SJCRH30 (cell line): ENCODE results near the gene ADGRA1. TPM values are rescaled to one million over a fixed set of nuclear protein-coding genes. Genes with fewer than 3 reads are reported as not detected.

Experiments used
- DNase-seq, 2 experiments: peaks; one replicate each; pipeline ENCODE4 v3.0.0-alpha.2; 2015 to 2020
- H3K27ac ChIP-seq: fragments of 250-450 bp; sonication (Bioruptor Pico); 2 replicates; pipeline ENCODE4 v1.5.1; 2020; ENCODE audit warnings: mild to moderate bottlenecking, moderate library complexity
- H3K27me3 ChIP-seq: fragments of 250-450 bp; sonication (Bioruptor Pico); 2 replicates; pipeline ENCODE4 v1.5.1; 2020; ENCODE audit warnings: mild to moderate bottlenecking, moderate library complexity
- H3K36me3 ChIP-seq: fragments of 250-450 bp; sonication (Bioruptor Pico); 2 replicates; pipeline ENCODE4 v1.5.1; 2020; ENCODE audit warnings: mild to moderate bottlenecking, moderate library complexity
- H3K4me1 ChIP-seq: fragments of 250-450 bp; sonication (Bioruptor Pico); 2 replicates; pipeline ENCODE4 v1.5.1; 2020; ENCODE audit warnings: mild to moderate bottlenecking, moderate library complexity
- H3K4me3 ChIP-seq: fragments of 250-450 bp; sonication (Bioruptor Pico); 2 replicates; pipeline ENCODE4 v1.5.1; 2020; ENCODE audit warnings: mild to moderate bottlenecking, moderate library complexity
- H3K9me3 ChIP-seq: fragments of 250-450 bp; sonication (Bioruptor Pico); replicated peaks from 2 replicates; pipeline ENCODE4 v1.5.1; 2020; ENCODE audit warnings: mild to moderate bottlenecking, moderate library complexity
- total RNA-seq: library from RNA; depleted of rRNA; stranded (reverse); fragments of >200 nt; shearing (Covaris generic); gene quantifications from 2 replicates; pipeline ENCODE4 v1.2.3, GENCODE V29; 2014

ADGRA1 gene
- total RNA-seq, 1 experiment from 2014 or later: 1.0 TPM

GRCh38 chr10:133079836-133080682 lies 7.7 kb upstream of the ADGRA1 start:
- H3K4me1 ChIP-seq: no peaks in the 10 kb centered on the region
- H3K9me3 ChIP-seq: no peaks in the 10 kb centered on the region
- H3K4me3 ChIP-seq: no peak overlapping the region
- no peaks in the 10 kb centered on the region for H3K36me3 ChIP-seq
- H3K27ac ChIP-seq: no peak overlapping the region
- H3K27me3 ChIP-seq: no peaks in the 10 kb centered on the region
- DNase-seq: peak; percentile 16 to 20

GRCh38 chr10:133080683-133081040 lies 7.1 kb upstream of the ADGRA1 start:
- H3K36me3 ChIP-seq: no peaks in the 10 kb centered on the region
- no peaks in the 10 kb centered on the region for H3K9me3 ChIP-seq
- no peaks in the 10 kb centered on the region for H3K27me3 ChIP-seq
- no peak overlapping the region for H3K4me3 ChIP-seq
- DNase-seq: no peak
- no peak overlapping the region for H3K27ac ChIP-seq
- H3K4me1 ChIP-seq: no peaks in the 10 kb centered on the region

- no peak for DNase-seq
- Histone ChIP-seq H3K27ac (no peak overlapping the region), H3K4me1 (no peaks in the 10 kb centered on the region), H3K27me3 (no peaks in the 10 kb centered on the region), H3K36me3 (no peaks in the 10 kb centered on the region), H3K9me3 (no peaks in the 10 kb centered on the region), H3K4me3 (no peak overlapping the region)
Measured at GRCh38 chr10:133081636-133082035, 6.1 kb upstream of the ADGRA1 start.

GRCh38 chr10:133082685-133083421 lies 4.9 kb upstream of the ADGRA1 start:
- Histone ChIP-seq H3K4me1 (peaks cover 4% of the 10 kb centered on the region; the same call in 1 of the 2 replicates), H3K4me3 (no peak overlapping the region), H3K9me3 (no peaks in the 10 kb centered on the region), H3K36me3 (no peaks in the 10 kb centered on the region), H3K27ac (no peak overlapping the region), H3K27me3 (no peaks in the 10 kb centered on the region)
- DNase-seq: no peak

GRCh38 chr10:133083422-133084100 lies 4.2 kb upstream of the ADGRA1 start:
- no peaks in the 10 kb centered on the region for H3K27me3 ChIP-seq
- no peaks in the 10 kb centered on the region for H3K36me3 ChIP-seq
- DNase-seq: no peak
- no peak overlapping the region for H3K4me3 ChIP-seq
- no peaks in the 10 kb centered on the region for H3K9me3 ChIP-seq
- peaks cover 4% of the 10 kb centered on the region; the same call in 1 of the 2 replicates for H3K4me1 ChIP-seq
- H3K27ac ChIP-seq: no peak overlapping the region

GRCh38 chr10:133084491-133084890 lies 3.2 kb upstream of the ADGRA1 start:
- DNase-seq: no peak
- Histone ChIP-seq H3K27me3 (no peaks in the 10 kb centered on the region), H3K36me3 (no peaks in the 10 kb centered on the region), H3K27ac (no peak overlapping the region), H3K4me1 (peaks cover 4% of the 10 kb centered on the region; the same call in 1 of the 2 replicates), H3K9me3 (no peaks in the 10 kb centered on the region), H3K4me3 (no peak overlapping the region)

- no peaks in the 10 kb centered on the region for H3K9me3 ChIP-seq
- no peak for DNase-seq
- H3K27me3 ChIP-seq: no peaks in the 10 kb centered on the region
- no peaks in the 10 kb centered on the region for H3K36me3 ChIP-seq
- H3K4me3 ChIP-seq: no peak overlapping the region
- no peak overlapping the region for H3K27ac ChIP-seq
- H3K4me1 ChIP-seq: peaks cover 9% of the 10 kb centered on the region
Measured at GRCh38 chr10:133085251-133086125, 2.2 kb upstream of the ADGRA1 start.

GRCh38 chr10:133086247-133086646 lies 1.5 kb upstream of the ADGRA1 start:
- no peak overlapping the region for H3K4me3 ChIP-seq
- no peaks in the 10 kb centered on the region for H3K36me3 ChIP-seq
- DNase-seq: no peak
- H3K4me1 ChIP-seq: peaks cover 9% of the 10 kb centered on the region
- H3K27me3 ChIP-seq: no peaks in the 10 kb centered on the region
- no peak overlapping the region for H3K27ac ChIP-seq
- no peaks in the 10 kb centered on the region for H3K9me3 ChIP-seq

- Histone ChIP-seq H3K4me3 (peak overlapping the region; percentile 56), H3K9me3 (no peaks in the 10 kb centered on the region), H3K36me3 (no peaks in the 10 kb centered on the region), H3K27ac (no peak overlapping the region), H3K27me3 (no peaks in the 10 kb centered on the region), H3K4me1 (peaks cover 9% of the 10 kb centered on the region)
- DNase-seq: no peak
Measured at GRCh38 chr10:133087045-133087678, 562 bp upstream of the ADGRA1 start.

GRCh38 chr10:133088179-133088955 lies 643 bp downstream of the ADGRA1 start:
- Histone ChIP-seq H3K4me3 (peak overlapping the region; percentile 56), H3K27me3 (no peaks in the 10 kb centered on the region), H3K9me3 (no peaks in the 10 kb centered on the region), H3K4me1 (peaks cover 9% of the 10 kb centered on the region), H3K36me3 (no peaks in the 10 kb centered on the region), H3K27ac (peak overlapping the region; percentile 88)
- no peak for DNase-seq

GRCh38 chr10:133088956-133089800 lies 1.5 kb downstream of the ADGRA1 start:
- Histone ChIP-seq H3K27me3 (no peaks in the 10 kb centered on the region), H3K36me3 (no peaks in the 10 kb centered on the region), H3K4me3 (peak overlapping the region; percentile 56), H3K4me1 (peaks cover 9% of the 10 kb centered on the region), H3K9me3 (no peaks in the 10 kb centered on the region), H3K27ac (peak overlapping the region; percentile 88)
- DNase-seq: peak; percentile 82 to 83

GRCh38 chr10:133090101-133090500 lies 2.4 kb downstream of the ADGRA1 start:
- Histone ChIP-seq H3K9me3 (no peaks in the 10 kb centered on the region), H3K36me3 (no peaks in the 10 kb centered on the region), H3K27me3 (no peaks in the 10 kb centered on the region), H3K4me1 (peaks cover 9% of the 10 kb centered on the region), H3K4me3 (no peak overlapping the region), H3K27ac (peak overlapping the region; percentile 88)
- DNase-seq: no peak
